HepG2 (cell line): ENCODE data around the gene RHEBL1. TPM values are rescaled to one million over a fixed set of nuclear protein-coding genes. Genes with fewer than 3 reads are reported as not detected.
A peak's percentile ranks its signal among the peaks of the same experiment; 100 is the strongest.

Experiments used
- CENPX ChIP-seq: sonication (generic); formaldehyde crosslinking; IDR thresholded peaks from 2 replicates; pipeline ENCODE4 v1.9.0; 2021; ENCODE audit warnings: mild to moderate bottlenecking, missing genetic modification reagents, moderate library complexity
- DNMT3B ChIP-seq: conservative IDR thresholded peaks from 2 replicates; pipeline ENCODE4 v1.6.1; 2016; ENCODE audit warnings: missing biosample characterization, control low read depth
- FIP1L1 ChIP-seq: fragments of 200-400 bp; formaldehyde crosslinking; IDR thresholded peaks from 2 replicates; pipeline ENCODE4 v1.6.1; 2018; ENCODE audit warnings: low read depth, mild to moderate bottlenecking, low read length, moderate library complexity, borderline replicate concordance; ENCODE audit not compliant: insufficient read depth
- HOXA5 ChIP-seq: sonication (generic); formaldehyde crosslinking; IDR thresholded peaks from 2 replicates; pipeline ENCODE4 v1.4.0; 2020; ENCODE audit warnings: missing genetic modification reagents
- HOXA9 ChIP-seq: sonication (generic); formaldehyde crosslinking; IDR thresholded peaks from 2 replicates; pipeline ENCODE4 v1.8.1; 2022; ENCODE audit warnings: missing genetic modification reagents, mild to moderate bottlenecking, moderate library complexity, borderline replicate concordance
- JUND ChIP-seq: sonication (generic); formaldehyde crosslinking; IDR thresholded peaks from 2 replicates; pipeline ENCODE4 v1.8.0; 2022; ENCODE audit warnings: mild to moderate bottlenecking, missing genetic modification reagents
- MAFG ChIP-seq: sonication (generic); formaldehyde crosslinking; IDR thresholded peaks from 2 replicates; pipeline ENCODE4 v1.5.1; 2020; ENCODE audit warnings: mild to moderate bottlenecking, missing genetic modification reagents
- MTF1 ChIP-seq: sonication (generic); formaldehyde crosslinking; IDR thresholded peaks from 2 replicates; pipeline ENCODE4 v1.5.0; 2020; ENCODE audit warnings: missing genetic modification reagents
- MTF2 ChIP-seq: sonication (generic); formaldehyde crosslinking; IDR thresholded peaks from 2 replicates; pipeline ENCODE4 v1.5.0; 2020; ENCODE audit warnings: missing genetic modification reagents, borderline replicate concordance
- MYC ChIP-seq: sonication (generic); formaldehyde crosslinking; IDR thresholded peaks from 2 replicates; pipeline ENCODE4 v1.9.0; 2021; ENCODE audit warnings: missing genetic modification reagents, borderline replicate concordance
- PCBP1 ChIP-seq: fragments of 200-400 bp; formaldehyde crosslinking; IDR thresholded peaks from 2 replicates; pipeline ENCODE4 v1.6.1; 2017; ENCODE audit warnings: mild to moderate bottlenecking, low read depth, low read length, borderline replicate concordance
- TEAD2 ChIP-seq: sonication (generic); formaldehyde crosslinking; IDR thresholded peaks from 2 replicates; pipeline ENCODE4 v1.9.0; 2021; ENCODE audit warnings: missing genetic modification reagents
- ZBTB42 ChIP-seq: sonication (generic); formaldehyde crosslinking; IDR thresholded peaks from 2 replicates; pipeline ENCODE4 v1.5.0; 2020; ENCODE audit warnings: mild to moderate bottlenecking, missing genetic modification reagents
- ZNF121 ChIP-seq: sonication (generic); formaldehyde crosslinking; IDR thresholded peaks from 2 replicates; pipeline ENCODE4 v1.5.0; 2020; ENCODE audit warnings: mild to moderate bottlenecking, missing genetic modification reagents
- ZNF335 ChIP-seq: sonication (generic); formaldehyde crosslinking; IDR thresholded peaks from 2 replicates; pipeline ENCODE4 v1.4.0; 2020; ENCODE audit warnings: missing genetic modification reagents
- ZNF33B ChIP-seq: sonication (generic); formaldehyde crosslinking; IDR thresholded peaks from 2 replicates; pipeline ENCODE4 v1.5.1; 2020; ENCODE audit warnings: mild to moderate bottlenecking, missing genetic modification reagents
- ZNF564 ChIP-seq: sonication (generic); formaldehyde crosslinking; IDR thresholded peaks from 2 replicates; pipeline ENCODE4 v1.8.1; 2023; ENCODE audit warnings: mild to moderate bottlenecking, missing genetic modification reagents
- ZNF773 ChIP-seq: sonication (generic); formaldehyde crosslinking; IDR thresholded peaks from 2 replicates; pipeline ENCODE4 v1.4.0; 2020; ENCODE audit warnings: missing genetic modification reagents, borderline replicate concordance
- polyA plus RNA-seq, 8 experiments: library from polyadenylated mRNA; depleted of rRNA in 3 of 8; stranded (reverse) in 7 of 8; unstranded in 1 of 8; fragments of >200 nt; fragmentation: Illumina TruSeq in 4 of 8; extraction: Trizol in 4 of 8; gene quantifications; 2 replicates each; pipeline versions ENCODE4 v1.2.1 to v1.2.3, GENCODE V29; 2011 to 2016; ENCODE audit warnings: low read depth in 4 of 8, missing spikeins in 1 of 8, mixed read lengths in 1 of 8; ENCODE audit not compliant: insufficient read depth in 1 of 8
- total RNA-seq, 5 experiments: library from RNA; depleted of rRNA; stranded (reverse); fragments of >200 nt; fragmentation: Illumina TruSeq; extraction: Trizol; gene quantifications; 2 replicates each; pipeline ENCODE4 v1.2.3, GENCODE V29; 2016; ENCODE audit warnings: low read depth in 1 of 5
- TF ChIP-seq, protein P1 (sequence below): sonication (generic); formaldehyde crosslinking; IDR thresholded peaks from 2 replicates; pipeline ENCODE4 v1.9.0; 2021; ENCODE audit warnings: missing genetic modification reagents, mild to moderate bottlenecking, borderline replicate concordance
- TF ChIP-seq, protein P2 (sequence below): sonication (generic); formaldehyde crosslinking; conservative IDR thresholded peaks from 2 replicates; pipeline ENCODE4 v1.4.0; 2020; ENCODE audit warnings: missing genetic modification reagents
- TF ChIP-seq, protein P3 (sequence below): IDR thresholded peaks from 2 replicates; pipeline ENCODE4 v1.6.1; 2016
- TF ChIP-seq, protein P4 (sequence below): sonication (generic); formaldehyde crosslinking; IDR thresholded peaks from 2 replicates; pipeline ENCODE4 v1.5.0; 2020; ENCODE audit warnings: mild to moderate bottlenecking, missing genetic modification reagents, borderline replicate concordance
- TF ChIP-seq, protein P5 (sequence below): sonication (generic); formaldehyde crosslinking; IDR thresholded peaks from 2 replicates; pipeline ENCODE4 v1.4.0; 2020; ENCODE audit warnings: missing genetic modification reagents

Gene RHEBL1
- total and polyA plus RNA-seq, 2 of the 13 experiments (the other 11 are each of a cell fraction or from before 2014, with no cell fraction given), result 1.4 to 2.5 TPM

DNA sequence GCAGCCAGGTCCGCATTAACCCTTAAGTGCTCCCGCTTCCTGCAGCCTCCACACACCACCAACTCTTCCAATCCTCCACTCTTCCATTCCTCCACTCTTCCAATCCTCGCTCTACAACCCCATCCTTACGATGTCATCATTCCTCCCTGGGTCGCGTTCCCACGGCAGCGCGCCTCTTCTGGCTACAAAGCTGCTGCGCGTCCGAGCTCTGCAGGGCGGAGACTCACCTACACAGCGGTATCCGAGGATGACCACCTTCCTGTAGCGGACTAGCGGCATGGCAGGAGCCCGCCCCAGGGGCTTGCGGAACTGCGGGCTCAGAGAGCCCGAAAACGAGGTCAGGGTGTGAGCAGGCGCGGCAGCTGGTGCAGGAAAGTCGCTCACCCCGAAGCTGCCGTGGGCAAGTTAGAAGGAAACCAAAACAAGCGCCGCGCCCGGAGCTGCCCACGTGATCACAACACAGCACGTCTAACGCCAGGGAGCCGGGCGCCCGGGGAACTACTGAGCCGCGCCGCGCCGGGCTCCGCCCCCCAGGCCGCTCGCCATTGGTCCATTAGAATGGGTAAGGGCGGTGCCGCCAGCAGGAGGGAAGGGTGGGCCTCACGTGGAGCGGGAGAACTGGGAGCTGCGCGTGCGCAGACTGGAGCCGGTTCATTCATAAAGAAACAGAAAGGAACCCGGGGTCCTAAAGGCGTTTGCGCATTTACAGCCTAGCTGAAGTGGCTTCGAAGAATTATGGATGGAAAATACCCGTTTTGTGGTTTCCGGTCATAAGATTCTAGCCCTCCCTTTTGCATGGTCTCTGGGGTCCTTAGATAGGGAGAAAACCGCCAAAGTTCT lies at the start of gene RHEBL1 (continued):
- TF ChIP-seq, protein P1, sequence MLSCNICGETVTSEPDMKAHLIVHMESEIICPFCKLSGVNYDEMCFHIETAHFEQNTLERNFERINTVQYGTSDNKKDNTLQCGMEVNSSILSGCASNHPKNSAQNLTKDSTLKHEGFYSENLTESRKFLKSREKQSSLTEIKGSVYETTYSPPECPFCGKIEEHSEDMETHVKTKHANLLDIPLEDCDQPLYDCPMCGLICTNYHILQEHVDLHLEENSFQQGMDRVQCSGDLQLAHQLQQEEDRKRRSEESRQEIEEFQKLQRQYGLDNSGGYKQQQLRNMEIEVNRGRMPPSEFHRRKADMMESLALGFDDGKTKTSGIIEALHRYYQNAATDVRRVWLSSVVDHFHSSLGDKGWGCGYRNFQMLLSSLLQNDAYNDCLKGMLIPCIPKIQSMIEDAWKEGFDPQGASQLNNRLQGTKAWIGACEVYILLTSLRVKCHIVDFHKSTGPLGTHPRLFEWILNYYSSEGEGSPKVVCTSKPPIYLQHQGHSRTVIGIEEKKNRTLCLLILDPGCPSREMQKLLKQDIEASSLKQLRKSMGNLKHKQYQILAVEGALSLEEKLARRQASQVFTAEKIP (CRISPR knock-in tag), result no peak
- TF ChIP-seq PCBP1 (no peak), MTF1 (no peak), DNMT3B (CRISPR knock-in tag) (no peak), HOXA5 (CRISPR knock-in tag) (no peak), TEAD2 (no peak), ZNF564 (peak; percentile 62; the same call in 1 of the 2 replicates), FIP1L1 (no peak), HOXA9 (CRISPR knock-in tag) (no peak), ZNF335 (CRISPR knock-in tag) (no peak), JUND (CRISPR knock-in tag) (no peak), CENPX (CRISPR knock-in tag) (no peak), MAFG (no peak), MYC (peak; percentile 75; the same call in 1 of the 2 replicates), ZBTB42 (CRISPR knock-in tag) (no peak), ZNF773 (CRISPR knock-in tag) (no peak), MTF2 (CRISPR knock-in tag) (no peak), ZNF33B (CRISPR knock-in tag) (no peak), ZNF121 (CRISPR knock-in tag) (no peak)
- TF ChIP-seq, protein P2, sequence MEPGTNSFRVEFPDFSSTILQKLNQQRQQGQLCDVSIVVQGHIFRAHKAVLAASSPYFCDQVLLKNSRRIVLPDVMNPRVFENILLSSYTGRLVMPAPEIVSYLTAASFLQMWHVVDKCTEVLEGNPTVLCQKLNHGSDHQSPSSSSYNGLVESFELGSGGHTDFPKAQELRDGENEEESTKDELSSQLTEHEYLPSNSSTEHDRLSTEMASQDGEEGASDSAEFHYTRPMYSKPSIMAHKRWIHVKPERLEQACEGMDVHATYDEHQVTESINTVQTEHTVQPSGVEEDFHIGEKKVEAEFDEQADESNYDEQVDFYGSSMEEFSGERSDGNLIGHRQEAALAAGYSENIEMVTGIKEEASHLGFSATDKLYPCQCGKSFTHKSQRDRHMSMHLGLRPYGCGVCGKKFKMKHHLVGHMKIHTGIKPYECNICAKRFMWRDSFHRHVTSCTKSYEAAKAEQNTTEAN (CRISPR knock-in tag), result 0 out of 2 replicates have a peak, but pooled peaks have one; percentile 45
- TF ChIP-seq, protein P3, sequence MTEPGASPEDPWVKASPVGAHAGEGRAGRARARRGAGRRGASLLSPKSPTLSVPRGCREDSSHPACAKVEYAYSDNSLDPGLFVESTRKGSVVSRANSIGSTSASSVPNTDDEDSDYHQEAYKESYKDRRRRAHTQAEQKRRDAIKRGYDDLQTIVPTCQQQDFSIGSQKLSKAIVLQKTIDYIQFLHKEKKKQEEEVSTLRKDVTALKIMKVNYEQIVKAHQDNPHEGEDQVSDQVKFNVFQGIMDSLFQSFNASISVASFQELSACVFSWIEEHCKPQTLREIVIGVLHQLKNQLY, result peak; percentile 62; the same call in 1 of the 2 replicates
- TF ChIP-seq, protein P4, sequence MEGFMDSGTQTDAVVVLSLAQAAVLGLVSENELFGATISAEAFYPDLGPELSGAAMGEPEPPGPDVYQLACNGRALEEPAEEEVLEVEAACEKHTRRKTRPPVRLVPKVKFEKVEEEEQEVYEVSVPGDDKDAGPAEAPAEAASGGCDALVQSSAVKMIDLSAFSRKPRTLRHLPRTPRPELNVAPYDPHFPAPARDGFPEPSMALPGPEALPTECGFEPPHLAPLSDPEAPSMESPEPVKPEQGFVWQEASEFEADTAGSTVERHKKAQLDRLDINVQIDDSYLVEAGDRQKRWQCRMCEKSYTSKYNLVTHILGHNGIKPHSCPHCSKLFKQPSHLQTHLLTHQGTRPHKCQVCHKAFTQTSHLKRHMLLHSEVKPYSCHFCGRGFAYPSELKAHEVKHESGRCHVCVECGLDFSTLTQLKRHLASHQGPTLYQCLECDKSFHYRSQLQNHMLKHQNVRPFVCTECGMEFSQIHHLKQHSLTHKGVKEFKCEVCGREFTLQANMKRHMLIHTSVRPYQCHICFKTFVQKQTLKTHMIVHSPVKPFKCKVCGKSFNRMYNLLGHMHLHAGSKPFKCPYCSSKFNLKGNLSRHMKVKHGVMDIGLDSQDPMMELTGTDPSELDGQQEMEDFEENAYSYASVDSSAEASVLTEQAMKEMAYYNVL (CRISPR knock-in tag), result no peak; the same call in 1 of the 2 replicates
- TF ChIP-seq, protein P5, sequence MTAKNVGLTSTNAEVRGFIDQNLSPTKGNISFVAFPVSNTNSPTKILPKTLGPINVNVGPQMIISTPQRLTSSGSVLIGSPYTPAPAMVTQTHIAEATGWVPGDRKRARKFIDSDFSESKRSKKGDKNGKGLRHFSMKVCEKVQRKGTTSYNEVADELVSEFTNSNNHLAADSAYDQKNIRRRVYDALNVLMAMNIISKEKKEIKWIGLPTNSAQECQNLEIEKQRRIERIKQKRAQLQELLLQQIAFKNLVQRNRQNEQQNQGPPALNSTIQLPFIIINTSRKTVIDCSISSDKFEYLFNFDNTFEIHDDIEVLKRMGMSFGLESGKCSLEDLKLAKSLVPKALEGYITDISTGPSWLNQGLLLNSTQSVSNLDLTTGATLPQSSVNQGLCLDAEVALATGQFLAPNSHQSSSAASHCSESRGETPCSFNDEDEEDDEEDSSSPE (CRISPR knock-in tag), result peak; percentile 94
